GM04503 (cell line): ENCODE measurements around the gene INS.

Experiments used
- DNase-seq: peaks from one replicate; pipeline ENCODE4 v3.0.0-alpha.2; 2012; ENCODE audit warnings: low read depth

INS gene

DNA sequence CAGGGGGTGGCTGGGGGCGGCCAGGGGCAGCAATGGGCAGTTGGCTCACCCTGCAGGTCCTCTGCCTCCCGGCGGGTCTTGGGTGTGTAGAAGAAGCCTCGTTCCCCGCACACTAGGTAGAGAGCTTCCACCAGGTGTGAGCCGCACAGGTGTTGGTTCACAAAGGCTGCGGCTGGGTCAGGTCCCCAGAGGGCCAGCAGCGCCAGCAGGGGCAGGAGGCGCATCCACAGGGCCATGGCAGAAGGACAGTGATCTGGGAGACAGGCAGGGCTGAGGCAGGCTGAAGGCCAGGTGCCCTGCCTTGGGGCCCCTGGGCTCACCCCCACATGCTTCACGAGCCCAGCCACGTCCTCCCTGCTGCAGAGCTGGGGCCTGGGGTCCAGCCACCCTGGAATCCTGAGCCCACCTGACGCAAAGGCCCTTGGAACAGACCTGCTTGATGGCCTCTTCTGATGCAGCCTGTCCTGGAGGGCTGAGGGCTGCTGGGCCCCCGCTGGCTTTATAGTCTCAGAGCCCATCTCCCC, at the start of gene INS:
INS (minus strand) TSS at position 474 of the 524 bp plus-strand sequence; CDS start at position 236, 238 bp downstream.
- DNase-seq = no peak

- DNase-seq = no peak
Observed at GRCh38 chr11:2210366-2211112, 49.5 kb upstream of the INS start.

DNA sequence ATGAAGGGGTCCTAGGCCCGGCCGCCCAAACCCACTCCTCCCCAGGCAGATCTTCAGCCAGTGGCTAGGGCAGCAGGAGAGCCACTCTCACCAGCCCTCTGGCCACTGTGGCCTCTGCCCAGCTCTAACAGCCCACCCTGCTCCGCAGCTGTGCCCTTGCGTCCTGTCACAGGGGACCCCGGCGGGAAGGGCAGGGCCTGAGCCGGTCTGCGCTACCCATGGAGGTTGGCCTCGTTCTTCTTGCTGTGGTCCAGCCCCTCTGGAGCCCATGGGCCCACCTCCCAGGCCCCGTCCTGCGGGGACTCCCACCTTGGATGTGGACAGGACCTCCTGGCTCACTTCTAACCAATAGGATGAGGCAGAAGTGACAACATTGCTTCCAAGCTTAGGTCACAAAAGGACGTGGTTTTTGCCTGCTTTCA, 48.9 kb upstream of the INS start:
- DNase-seq = no peak

GRCh38 chr11:2209370-2209801, 48.4 kb upstream of the INS start:
- DNase-seq = no peak

DNA sequence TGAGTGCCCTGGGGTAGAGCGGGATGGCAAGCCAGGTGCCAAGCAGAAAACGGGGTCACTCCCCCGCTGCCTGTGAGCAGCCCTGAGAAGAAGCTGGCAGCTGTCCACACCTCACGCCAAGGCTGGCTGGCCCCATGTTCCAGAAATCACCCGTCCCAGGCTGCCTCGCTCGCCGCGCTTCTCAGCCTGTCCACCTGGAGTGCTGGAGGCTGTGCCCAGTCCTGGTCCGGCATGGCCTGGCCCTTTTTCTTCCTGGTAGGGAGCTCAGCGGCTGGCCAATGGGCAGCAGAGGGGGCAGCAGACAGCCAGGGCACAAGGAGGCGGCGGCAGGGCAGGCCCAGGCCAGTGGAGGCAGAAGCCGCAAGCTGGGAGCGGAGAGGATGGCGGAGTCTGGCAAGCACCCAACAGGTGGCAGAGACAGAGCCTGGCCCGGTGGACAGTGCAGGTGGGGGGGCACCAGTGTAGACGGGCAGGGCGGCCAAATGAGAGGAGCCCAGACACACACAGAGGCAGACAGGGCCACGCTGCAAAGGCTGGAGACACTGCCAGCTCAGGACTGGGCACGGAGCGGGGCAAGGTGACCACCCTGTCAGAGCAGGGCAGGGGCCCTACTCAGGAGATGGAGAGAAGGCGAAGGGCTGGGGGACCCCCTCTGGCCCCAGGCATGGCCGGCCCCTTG, 47.8 kb upstream of the INS start:
- no peak for DNase-seq

DNA sequence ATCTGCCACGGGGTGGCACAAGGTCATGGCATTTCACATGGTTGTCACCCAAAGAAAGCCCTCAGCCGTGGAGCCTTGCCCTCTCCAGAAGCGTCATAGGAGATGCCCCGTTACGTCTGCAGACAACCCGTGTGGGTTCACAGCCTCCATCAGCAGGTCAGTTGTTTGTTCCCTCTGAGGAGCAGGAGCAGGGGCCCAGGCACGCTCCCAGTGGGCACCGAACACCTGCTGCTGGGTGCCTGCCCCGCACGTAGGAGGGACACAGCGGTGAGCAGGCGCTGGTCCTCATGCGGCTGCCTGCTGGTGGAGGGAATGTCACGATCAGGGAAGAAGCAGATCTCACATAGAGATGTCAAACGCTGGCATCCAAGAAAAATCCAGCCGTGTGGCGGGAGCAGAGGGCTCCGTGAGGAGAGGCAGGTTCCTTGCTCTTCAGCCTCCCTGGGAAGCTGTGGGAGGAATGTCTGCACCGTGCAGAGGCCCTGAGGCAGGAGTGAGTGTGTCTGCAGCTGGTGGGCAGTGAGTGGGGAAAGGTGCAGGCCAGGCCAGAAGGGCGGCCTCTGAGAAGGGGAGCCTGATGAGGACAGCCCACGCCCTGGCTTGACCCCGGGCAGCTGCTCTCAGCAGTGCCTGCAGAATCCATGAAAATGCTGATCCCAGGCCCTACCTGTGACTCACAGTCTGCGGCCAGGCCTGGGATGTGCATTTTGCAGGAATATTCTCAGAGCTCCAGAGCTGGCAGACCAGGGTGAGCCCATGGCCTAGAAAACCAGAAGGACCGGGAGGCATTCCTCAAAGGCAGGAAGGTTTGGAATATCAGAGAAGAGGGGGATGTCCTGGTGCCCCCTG, 47.0 kb upstream of the INS start:
- DNase-seq = no peak

- no peak for DNase-seq
Observed at GRCh38 chr11:2207212-2207611, 46.2 kb upstream of the INS start.

- no peak for DNase-seq
Observed at GRCh38 chr11:2205981-2206690, 45.1 kb upstream of the INS start.

GRCh38 chr11:2205214-2205720, 44.3 kb upstream of the INS start:
- no peak for DNase-seq

DNA sequence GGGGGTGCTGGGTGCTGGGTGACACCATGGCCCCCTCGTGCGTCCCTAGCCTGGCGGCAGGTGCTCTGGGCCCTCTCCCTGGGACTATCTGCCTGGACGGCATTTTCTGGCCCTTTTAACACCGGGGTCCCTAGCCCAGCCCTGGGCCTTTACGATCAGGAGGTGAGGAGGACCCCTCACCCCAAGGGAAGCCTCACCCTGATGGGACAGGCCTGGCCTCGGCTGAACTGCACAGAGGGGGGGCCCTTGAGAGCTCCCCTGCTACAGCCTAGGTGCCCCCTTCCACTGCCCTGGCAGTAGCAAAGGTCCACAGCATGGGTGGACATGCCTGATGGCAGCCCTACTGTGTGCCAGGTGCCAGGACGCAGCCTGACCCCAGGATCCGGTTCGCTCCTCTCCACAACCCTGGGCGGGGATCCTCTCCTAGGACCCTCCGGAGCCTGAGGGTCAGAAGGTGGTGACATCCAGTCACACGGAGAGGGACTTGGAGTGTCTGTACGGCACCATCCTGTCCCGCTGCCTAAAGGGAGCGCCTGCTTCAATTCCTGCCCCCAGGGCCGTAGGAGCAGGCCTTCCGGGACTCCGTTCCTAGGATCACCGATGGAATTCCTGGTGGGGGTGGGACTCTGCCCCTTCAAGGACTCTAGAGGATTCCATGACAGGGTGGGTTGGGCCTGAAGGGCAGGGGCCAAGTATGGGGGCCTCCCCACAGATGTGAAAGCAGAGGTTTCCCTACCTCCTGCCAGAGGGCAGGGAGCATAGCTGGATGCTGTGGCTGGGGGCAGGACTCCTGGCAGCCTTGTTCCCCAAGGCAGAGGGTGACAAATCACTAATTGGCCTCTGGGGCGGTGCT, 43.6 kb upstream of the INS start:
- no peak for DNase-seq

DNA sequence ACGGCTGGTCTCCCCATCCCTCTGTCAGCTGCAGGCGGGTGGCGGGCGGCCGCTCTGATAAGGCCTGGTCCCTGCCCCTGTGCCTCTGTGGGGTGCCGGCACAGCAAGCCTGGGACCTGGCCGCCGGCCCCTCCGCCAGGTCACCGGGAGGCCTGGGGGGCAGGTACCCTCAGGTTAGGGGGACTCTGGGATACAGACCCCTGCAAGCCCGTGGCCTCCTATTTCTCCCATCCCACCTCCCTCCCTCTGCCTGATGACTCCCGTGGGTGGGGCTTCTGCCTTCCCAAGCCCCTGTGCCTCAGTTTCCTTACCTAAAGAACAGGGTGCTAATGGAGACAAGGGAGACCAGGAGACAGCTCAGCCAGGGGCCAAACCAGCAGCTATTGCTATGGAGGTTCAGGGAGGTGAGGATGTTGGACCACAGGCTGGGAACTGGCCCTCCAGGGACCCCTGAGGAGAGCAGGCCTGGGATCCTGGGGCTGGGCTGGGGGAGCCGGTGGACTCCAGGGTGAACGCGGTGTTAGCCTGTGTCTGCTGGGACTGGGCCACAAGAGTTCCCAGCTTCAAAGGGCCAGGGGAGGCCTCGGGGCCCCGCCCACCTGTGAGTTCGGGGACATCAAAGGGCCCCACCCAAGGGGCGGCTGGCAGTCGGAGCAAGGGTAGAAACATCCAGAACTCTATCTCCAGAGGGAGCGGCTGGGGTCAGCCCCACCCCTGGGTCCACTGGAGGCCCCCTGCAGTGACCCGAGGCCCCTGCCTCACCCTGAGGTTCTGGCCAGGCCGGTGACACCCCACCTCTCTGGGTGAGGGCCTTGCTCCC, 42.6 kb upstream of the INS start:
- DNase-seq = no peak

GRCh38 chr11:2202900-2203439, 42.0 kb upstream of the INS start:
- DNase-seq = no peak

DNA sequence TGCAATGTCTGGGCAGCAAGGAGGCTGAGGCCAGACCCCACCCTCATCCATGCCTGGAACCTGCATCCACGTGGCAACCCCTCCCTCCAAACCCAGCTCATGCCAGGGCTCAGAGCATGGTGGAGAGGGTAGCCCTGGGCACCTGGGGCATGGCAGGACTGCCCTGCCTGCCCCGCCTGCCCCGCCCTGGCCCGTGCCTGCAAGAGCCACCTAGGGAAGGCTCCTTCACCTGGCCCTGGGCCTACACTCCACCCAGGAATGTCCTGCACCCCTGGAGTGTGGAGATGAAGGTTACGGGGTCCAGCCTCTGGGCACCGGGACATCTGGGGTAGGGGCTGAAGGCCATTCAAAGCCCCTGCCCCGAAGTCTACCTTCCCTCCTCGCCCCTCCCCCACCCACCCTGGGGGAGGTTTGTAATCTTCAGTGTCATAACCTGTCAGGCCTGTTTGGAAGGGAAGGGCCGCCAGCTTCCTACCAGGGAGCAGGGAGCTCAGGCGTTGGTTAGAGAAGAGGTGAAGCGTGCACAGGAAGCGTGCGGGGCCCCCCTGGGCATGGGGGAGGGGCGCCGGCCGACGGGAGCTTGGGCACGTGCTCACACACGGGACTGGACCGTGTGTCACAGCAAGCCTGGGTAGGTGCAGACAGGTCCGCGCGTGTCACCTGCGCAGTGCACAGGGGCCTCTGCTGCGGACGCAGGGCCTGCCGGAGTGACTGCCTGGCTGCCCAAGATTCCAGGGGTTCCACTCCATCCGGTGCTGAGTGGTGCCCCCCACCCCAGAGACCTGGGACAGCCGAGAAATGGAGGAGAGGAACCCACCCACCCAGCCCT, 41.3 kb upstream of the INS start:
- DNase-seq = no peak

DNA sequence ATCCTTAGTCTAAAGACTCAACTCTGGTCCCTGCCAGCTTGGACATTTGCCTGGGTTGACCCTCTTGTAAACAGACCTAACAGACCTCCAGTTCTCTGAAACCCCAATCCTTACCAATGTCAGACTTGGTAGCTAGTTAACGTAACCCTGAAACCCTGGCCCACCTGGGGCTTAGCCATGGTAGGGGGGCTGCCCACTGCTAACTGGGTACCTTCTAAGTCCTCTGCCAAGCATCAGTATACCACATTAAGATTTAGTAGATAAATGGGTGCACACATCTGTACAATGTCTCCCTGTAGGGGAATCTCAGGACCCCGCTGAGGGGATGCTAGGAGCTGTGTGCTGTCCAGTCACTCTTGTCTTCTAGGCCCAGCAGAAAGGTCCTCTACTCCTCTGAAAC, 40.5 kb upstream of the INS start:
- DNase-seq = no peak

GRCh38 chr11:2200957-2201519, 40.0 kb upstream of the INS start:
- no peak for DNase-seq

DNA sequence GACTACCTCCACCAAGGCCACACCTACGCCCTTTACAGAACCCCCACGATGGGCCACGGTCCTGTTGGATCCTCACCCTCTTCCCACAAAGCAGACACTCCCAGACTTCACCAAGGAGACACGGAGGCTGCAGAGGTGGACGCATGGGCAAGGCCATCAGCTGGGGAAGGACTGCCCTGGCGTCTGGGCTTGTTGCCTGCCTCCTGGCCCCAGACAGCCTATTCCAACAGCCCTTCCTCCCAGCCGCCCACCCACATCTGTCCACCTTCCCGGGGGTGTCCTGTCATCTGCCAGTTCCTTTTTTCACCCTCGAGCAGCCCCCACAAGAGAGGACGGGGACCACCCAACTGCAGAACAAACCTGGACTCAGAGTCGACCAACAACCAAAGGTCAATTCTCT, 39.5 kb upstream of the INS start:
- no peak for DNase-seq

DNA sequence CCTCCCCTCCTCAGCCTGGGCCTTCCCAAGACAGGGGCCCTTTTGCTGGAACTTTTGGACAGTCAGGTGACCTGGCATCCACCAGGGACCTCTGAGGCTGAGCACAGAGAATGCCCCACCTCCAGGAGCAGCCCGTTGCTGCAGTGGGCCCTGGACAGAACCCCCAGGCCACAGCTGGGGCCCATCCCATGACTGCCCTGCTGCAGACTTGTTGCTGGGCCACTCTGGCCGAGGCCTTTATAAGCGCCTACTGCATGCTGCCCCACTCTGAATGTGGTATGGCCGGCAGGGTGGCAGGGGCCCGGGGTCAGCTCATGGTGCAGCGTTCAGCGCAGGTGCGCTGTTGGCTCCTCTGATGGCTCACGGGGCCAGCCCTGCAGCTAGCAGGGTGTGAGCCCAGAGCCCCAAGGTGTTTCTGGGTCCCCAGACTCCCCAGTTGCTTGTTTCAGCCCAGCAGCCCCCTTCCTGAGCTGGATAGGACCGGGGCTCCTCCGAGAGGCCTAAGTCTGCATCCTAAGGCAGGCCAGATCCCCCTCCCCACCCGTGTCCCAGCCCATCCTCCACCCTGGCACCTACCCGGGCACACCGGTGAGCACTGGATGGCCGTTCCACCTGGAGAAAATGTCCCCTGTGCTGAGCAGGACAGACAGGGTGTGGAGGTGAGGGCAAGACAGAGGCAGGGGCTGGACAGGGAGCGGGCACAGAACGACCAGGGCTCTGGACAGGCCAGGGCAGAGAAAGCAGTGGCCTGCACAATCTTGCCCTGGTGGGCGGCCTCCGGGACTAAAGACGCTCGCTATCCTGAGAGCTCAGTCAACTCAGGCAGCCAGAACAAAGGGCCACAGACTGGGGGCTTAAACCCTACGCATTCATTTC, 38.7 kb upstream of the INS start:
- DNase-seq = no peak
